VCaP (cell line): ENCODE data around the gene CCK.

Experiments used
- H3K27ac ChIP-seq: fragments of 450-650 bp; 2 replicates; pipeline ENCODE4 v1.5.1; 2017
- TF ChIP-seq, protein P1 (sequence below): fragments of 450-650 bp; conservative IDR thresholded peaks from 2 replicates; pipeline ENCODE4 v1.5.1; 2017; ENCODE audit warnings: mild to moderate bottlenecking, moderate library complexity

Gene CCK

DNA sequence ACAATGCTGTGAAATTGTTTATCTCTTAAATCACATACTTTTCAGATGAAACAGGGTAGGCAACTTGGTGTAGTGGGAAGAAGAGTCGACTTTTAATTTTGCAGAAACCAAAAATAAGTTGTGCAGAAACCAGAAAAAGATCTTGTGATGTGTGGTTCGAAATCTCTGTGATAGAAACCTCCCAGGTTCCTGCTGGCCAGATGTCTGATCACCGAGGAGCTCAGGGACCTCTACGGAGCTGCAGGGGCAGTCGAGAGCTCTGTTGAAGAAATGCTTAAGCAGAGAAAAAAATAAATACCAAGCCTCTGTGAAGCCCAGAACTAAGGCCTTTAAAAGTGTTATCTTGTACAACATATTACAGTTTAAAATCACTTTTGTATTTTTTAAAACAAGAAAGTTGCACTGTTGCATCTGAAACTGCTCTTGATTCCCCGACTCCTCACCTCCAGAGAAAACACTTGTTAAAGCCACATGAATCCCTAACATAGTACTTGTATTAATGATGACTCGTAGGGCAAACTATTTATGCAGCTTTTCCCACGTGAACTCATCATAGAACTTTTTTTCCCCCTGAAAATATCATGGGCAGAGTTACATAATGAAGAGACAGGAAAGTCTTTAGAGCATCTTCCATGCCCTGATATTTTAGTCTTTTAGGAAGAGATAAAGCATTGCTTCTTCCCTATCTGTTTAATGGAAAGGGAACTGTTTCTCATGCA, 51.3 kb downstream of the CCK start:
- TF ChIP-seq, protein P1, sequence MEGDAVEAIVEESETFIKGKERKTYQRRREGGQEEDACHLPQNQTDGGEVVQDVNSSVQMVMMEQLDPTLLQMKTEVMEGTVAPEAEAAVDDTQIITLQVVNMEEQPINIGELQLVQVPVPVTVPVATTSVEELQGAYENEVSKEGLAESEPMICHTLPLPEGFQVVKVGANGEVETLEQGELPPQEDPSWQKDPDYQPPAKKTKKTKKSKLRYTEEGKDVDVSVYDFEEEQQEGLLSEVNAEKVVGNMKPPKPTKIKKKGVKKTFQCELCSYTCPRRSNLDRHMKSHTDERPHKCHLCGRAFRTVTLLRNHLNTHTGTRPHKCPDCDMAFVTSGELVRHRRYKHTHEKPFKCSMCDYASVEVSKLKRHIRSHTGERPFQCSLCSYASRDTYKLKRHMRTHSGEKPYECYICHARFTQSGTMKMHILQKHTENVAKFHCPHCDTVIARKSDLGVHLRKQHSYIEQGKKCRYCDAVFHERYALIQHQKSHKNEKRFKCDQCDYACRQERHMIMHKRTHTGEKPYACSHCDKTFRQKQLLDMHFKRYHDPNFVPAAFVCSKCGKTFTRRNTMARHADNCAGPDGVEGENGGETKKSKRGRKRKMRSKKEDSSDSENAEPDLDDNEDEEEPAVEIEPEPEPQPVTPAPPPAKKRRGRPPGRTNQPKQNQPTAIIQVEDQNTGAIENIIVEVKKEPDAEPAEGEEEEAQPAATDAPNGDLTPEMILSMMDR = no peak
- no peak overlapping the region for H3K27ac ChIP-seq

DNA sequence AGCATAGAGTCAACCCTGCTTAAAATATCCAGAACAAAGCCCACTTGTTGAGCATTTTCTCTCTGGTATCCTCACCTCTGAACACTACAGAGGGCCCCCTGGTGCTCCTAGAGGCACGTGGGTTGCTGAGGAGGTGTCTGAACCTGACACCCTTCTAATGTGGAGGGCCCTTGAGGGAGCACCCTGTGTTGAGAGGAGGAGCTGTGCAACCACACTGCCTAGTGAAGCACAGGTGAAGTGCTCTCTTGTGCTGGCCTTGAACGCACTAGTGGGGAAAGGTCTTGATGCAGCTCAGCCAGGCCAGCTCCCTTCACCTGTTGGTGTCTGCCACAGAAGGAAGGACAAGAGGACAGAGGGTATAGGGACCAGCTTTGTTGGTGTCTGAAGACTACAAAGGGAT, 51.9 kb downstream of the CCK start:
- TF ChIP-seq, protein P1 = no peak
- no peak overlapping the region for H3K27ac ChIP-seq

DNA sequence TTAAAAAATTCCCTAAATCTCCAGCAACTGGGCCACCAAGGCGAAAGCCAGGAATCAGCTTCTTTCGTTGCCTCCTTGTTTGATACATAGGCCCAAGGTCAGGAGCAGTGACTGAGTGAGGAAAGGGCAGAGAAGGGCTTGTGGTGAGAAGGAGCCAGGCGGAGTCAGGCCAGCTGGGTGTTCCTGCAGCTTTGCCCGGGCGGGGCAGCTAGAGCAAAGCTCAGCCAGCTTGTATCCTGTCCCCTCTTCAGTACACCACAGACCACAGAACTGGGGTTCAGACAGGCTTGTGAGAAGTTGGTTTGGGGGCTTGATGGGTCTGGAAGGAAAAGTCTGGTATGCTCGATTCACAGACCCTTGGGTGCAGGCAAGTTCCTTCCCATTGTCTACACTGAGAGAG, 52.6 kb downstream of the CCK start:
- no peak overlapping the region for H3K27ac ChIP-seq
- TF ChIP-seq, protein P1 = no peak

DNA sequence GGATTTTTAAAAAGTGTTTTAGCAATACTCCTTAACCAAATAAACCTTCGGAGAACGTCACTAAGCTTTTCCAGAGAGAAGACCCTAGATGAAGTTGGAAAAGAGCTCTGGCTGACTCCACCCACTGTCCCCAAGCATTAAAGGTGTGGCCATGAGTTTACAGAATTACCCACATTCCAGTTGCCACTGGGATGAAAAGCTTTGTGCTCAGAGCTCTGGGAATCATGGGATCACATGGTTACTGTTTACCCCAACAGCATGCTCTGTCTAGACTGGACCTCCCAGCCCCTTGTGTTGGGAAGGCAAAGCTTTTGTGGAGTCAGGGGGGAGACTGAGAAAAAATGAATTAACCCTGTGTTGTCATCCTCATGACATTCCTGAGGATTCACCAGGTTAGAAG, 55.3 kb downstream of the CCK start:
- no peak overlapping the region for H3K27ac ChIP-seq
- TF ChIP-seq, protein P1 = no peak

DNA sequence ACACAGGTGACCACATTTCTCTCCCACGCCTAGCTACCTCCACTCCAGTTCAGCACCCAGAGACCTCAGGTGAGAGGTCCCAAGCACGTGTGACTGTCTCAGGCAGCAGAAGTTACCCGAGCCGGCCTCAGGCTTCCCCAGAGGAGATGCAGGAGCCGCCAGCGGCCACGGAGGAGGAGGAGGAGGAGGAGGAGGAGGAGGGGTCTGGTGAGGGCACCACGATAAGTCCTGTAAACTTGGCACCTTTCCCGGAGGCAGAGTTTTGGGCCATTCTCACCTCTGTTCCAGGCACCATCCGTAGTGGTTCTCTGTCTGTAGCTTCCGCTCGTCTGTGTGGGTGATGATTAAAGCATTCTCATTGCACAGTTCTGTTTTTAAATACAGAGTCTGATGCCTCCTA, 56.1 kb downstream of the CCK start:
- TF ChIP-seq, protein P1 = no peak
- no peak overlapping the region for H3K27ac ChIP-seq
